Left lung (tissue), 10 donors: Measurements from ENCODE around the gene PLCL2. TPM values are rescaled to one million over a fixed set of nuclear protein-coding genes. Genes with fewer than 3 reads are reported as not detected.

Source experiments
- ATAC-seq: fragments of 200-7000 bp; cut with Tn5 transposase; one replicate; pipeline ENCODE4 v1.9.1; 2020; ENCODE audit warnings: moderate library complexity
- DNase-seq, 4 donors: peaks; one replicate each; pipeline ENCODE4 v3.0.0-alpha.2; 2013 to 2020
- H3K27ac ChIP-seq, 2 donors: fragments of 200-600 bp; sonication (generic) in 1 of 2; one replicate each; pipeline versions ENCODE4 v1.5.0 to v1.8.0; 2020 to 2021
- H3K27me3 ChIP-seq, 2 donors: fragments of 200-600 bp; sonication (generic) in 1 of 2; one replicate each; pipeline versions ENCODE4 v1.5.0 to v1.8.0; 2020 to 2021
- H3K36me3 ChIP-seq, 2 donors: fragments of 200-600 bp; sonication (generic) in 1 of 2; one replicate each; pipeline versions ENCODE4 v1.5.0 to v1.8.0; 2020 to 2021
- H3K4me1 ChIP-seq, 2 donors: fragments of 200-600 bp; one replicate each; pipeline ENCODE4 v1.8.0; 2021
- H3K4me3 ChIP-seq, 2 donors: fragments of 200-600 bp; sonication (generic) in 1 of 2; one replicate each; pipeline versions ENCODE4 v1.5.0 to v1.8.0; 2020 to 2021; ENCODE audit warnings: mild to moderate bottlenecking in 1 of 2
- H3K9me3 ChIP-seq, 2 donors: fragments of 200-600 bp; sonication (generic) in 1 of 2; one replicate each; pipeline versions ENCODE4 v1.5.0 to v1.8.0; 2020 to 2021
- intact Hi-C, 2 donors: fragments of 100-400 bp; cut with DNase I; formaldehyde crosslinking; loops; one replicate each; pipeline versions ENCODE4 v1.11.2 to v1.14.2; 2022
- polyA plus RNA-seq, 6 donors: library from polyadenylated mRNA; unstranded; fragments of 120-200 nt; gene quantifications; one replicate each; pipeline ENCODE4 v1.2.1, GENCODE V29; 2013; ENCODE audit not compliant: insufficient read length in 6 of 6
- total RNA-seq, 2 donors: library from RNA; stranded (reverse); fragmentation: NEBNext Ultra II Directional; extraction: Animal tissue kit (Norgen Biotek cat#: 25700); gene quantifications; one replicate each; pipeline ENCODE4 v1.2.1, GENCODE V29; 2021
- TF ChIP-seq, protein P1 (sequence below), 2 donors: fragments of 200-600 bp; sonication (generic) in 1 of 2; IDR thresholded peaks; one replicate each; pipeline versions ENCODE4 v1.5.0 to v1.8.0; 2021; ENCODE audit warnings: antibody characterized with exemption in 2 of 2
- donor health status: DM: no; HTN: yes; CAD: no.
- donor health status: DM: no; HTN: no; CAD: no.

PLCL2 gene
- total and polyA plus RNA-seq, 8 donors = 7.8 to 15.7 (median 10.1) TPM

DNA sequence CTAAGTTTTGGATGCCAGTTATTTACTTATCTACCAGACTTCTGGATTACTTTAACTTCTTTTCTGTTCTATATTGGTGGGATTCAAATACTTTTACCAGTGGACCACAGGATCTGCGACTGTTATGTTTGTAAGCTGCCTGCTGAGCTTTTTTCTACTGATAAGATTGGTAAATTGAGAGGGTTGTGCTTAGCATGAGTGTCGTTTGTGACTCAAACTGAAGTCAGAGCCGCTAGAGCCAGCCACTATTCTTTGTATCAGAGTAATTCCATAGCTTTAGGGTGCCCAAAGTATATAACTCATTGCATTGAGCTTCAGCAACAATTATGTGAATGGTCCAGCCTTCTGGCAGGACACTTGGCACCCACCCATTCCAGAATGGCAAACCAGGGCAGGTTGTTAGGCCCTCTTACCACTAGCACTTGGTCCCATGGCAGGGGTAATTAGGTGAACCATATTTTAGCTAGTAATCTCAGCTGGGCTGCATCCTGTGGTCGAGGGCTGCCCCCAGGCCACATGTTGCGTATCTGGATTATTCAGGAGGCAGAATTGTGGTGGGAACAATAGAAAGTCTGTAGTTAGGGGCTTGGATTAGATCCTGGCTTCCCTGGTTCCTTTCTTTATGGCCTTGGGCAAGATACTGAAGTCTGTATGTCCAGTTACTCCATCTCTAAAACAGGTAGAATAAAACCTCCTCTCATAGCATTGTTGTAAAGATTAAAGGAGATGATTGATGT is 6.0 kb downstream of the PLCL2 start:
- Histone ChIP-seq H3K4me1 (peaks cover 0 to 53% of the 10 kb centered on the region in 2 donors), H3K4me3 (no peak overlapping the region), H3K36me3 (no peaks in the 10 kb centered on the region), H3K27ac (no peak overlapping the region), H3K27me3 (no peaks in the 10 kb centered on the region), H3K9me3 (no peaks in the 10 kb centered on the region)
- ATAC-seq (no peak), DNase-seq (no peak)
- TF ChIP-seq, protein P1, sequence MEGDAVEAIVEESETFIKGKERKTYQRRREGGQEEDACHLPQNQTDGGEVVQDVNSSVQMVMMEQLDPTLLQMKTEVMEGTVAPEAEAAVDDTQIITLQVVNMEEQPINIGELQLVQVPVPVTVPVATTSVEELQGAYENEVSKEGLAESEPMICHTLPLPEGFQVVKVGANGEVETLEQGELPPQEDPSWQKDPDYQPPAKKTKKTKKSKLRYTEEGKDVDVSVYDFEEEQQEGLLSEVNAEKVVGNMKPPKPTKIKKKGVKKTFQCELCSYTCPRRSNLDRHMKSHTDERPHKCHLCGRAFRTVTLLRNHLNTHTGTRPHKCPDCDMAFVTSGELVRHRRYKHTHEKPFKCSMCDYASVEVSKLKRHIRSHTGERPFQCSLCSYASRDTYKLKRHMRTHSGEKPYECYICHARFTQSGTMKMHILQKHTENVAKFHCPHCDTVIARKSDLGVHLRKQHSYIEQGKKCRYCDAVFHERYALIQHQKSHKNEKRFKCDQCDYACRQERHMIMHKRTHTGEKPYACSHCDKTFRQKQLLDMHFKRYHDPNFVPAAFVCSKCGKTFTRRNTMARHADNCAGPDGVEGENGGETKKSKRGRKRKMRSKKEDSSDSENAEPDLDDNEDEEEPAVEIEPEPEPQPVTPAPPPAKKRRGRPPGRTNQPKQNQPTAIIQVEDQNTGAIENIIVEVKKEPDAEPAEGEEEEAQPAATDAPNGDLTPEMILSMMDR (IDR thresholded peaks at IDR 0.05) = no peak
- intact Hi-C loops = no loop called here

- DNase-seq = no peak
- Histone ChIP-seq H3K27ac (no peak overlapping the region), H3K4me3 (no peak overlapping the region), H3K9me3 (no peaks in the 10 kb centered on the region), H3K27me3 (no peaks in the 10 kb centered on the region), H3K36me3 (no peaks in the 10 kb centered on the region), H3K4me1 (peaks cover 0 to 36% of the 10 kb centered on the region in 2 donors)
- intact Hi-C loops = no loop called here
- ATAC-seq = no peak
- TF ChIP-seq, protein P1 (IDR thresholded peaks at IDR 0.05) = no peak
Measured at GRCh38 chr3:16893618-16894200, 9.0 kb downstream of the PLCL2 start.

DNA sequence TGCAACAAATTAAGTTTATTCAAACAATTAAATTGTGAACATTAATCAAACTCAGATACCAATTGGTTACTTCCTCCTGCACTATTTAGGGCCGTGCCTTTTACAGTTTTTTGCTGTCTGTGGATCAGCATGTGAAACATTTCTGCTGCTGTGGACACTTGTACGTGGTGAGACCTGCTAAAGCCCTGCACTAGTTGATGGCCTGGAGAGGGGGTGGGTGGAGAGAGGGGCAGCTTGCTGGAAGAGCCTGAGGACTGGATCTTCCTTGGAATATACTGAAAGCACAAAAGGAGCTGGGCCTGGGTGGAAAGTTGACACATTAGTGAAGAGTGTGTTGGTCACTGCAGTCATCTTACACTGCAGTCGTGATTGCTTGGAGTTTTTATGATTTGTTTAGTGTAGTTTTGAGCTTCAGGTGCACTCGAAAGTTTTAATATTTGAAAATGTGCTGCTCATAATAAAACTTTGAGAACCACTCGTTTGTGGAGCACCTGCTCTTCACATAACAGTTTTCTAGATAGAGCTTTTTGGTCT is 11.4 kb downstream of the PLCL2 start:
- intact Hi-C loops = no loop called here
- ATAC-seq = peak; percentile 53
- H3K27ac ChIP-seq = no peak overlapping the region

DNA sequence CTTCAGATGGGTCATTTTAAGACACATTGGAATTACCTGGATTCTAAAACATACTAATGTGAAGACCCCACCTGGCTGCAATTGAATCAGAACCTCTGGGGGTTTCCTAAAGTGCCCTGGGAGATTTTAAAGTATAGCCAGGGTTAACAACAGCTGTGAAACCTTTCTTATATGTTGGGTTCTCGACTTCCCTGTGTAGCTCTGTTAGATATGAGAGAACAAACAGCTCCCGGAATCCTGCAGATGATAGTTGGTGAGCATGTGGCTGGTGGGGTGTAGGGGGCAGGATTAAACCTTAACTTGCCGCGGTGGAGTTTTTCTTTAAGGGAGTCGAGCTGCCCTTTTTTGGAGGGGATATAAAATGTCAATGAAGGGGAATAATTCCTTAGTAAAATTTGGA is 12.1 kb downstream of the PLCL2 start:
- H3K9me3 ChIP-seq = no peaks in the 10 kb centered on the region
- H3K36me3 ChIP-seq = no peaks in the 10 kb centered on the region
- no peak overlapping the region for H3K4me3 ChIP-seq
- H3K27me3 ChIP-seq = no peaks in the 10 kb centered on the region
- DNase-seq (no peak), ATAC-seq (no peak)
- intact Hi-C loops = no loop called here
- H3K27ac ChIP-seq = no peak overlapping the region
- TF ChIP-seq, protein P1 (IDR thresholded peaks at IDR 0.05) = no peak
- H3K4me1 ChIP-seq = peaks cover 0 to 7% of the 10 kb centered on the region in 2 donors

More for the DNA sequence above, 11.4 kb downstream of the PLCL2 start:
- H3K36me3 ChIP-seq = no peaks in the 10 kb centered on the region
- H3K4me3 ChIP-seq = no peak overlapping the region
- H3K4me1 ChIP-seq = peaks cover 0 to 14% of the 10 kb centered on the region in 2 donors
- TF ChIP-seq, protein P1 (IDR thresholded peaks at IDR 0.05) = no peak
- DNase-seq = peak in 1 of 4 donors; percentile 16
- no peaks in the 10 kb centered on the region for H3K9me3 ChIP-seq
- H3K27me3 ChIP-seq = no peaks in the 10 kb centered on the region

DNA sequence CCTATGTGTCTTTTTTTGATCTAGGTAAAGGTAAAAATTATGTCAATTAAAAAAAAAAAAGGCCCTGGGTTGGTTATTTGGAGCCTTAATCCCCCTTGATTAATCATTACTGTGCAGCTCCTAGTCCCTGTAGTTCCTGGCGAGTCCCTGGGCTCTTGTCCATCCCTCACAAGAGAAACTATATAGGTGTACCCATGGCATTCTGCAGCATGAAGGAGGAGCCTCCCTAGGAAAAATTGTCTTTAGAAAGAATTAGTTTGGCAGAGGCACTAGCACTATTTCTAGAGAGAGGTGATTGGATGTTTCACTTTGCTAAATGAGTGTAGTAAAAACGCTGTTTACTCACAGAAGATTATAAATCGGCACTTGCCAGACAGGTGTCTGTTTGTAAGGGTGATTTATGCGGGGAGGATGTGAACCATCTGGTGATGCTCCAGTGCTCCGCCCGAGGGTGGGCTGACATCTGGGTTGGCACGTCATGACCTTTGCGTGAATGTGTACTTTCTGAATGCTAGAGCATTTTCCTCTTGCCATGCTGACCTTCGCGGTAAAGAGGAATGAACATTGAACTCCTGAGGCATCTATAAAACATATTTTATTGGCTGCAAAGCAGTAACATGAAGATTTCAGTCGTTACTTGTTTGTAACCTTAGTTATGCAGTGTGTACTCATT is 12.6 kb downstream of the PLCL2 start:
- Histone ChIP-seq H3K9me3 (no peaks in the 10 kb centered on the region), H3K27ac (no peak overlapping the region), H3K4me1 (peaks cover 0 to 7% of the 10 kb centered on the region in 2 donors), H3K36me3 (no peaks in the 10 kb centered on the region), H3K27me3 (no peaks in the 10 kb centered on the region), H3K4me3 (no peak overlapping the region)
- DNase-seq (no peak), ATAC-seq (no peak)
- TF ChIP-seq, protein P1 (IDR thresholded peaks at IDR 0.05) = no peak
- intact Hi-C loops = no loop called here
